ENCODE measurements around the gene AUH. TPM values are rescaled to one million over a fixed set of nuclear protein-coding genes. Genes with fewer than 3 reads are reported as not detected.

Gene AUH
- total RNA-seq, 4 donors from 2014 or later: 37.1 to 59.9 (median 49.7) TPM

DNA sequence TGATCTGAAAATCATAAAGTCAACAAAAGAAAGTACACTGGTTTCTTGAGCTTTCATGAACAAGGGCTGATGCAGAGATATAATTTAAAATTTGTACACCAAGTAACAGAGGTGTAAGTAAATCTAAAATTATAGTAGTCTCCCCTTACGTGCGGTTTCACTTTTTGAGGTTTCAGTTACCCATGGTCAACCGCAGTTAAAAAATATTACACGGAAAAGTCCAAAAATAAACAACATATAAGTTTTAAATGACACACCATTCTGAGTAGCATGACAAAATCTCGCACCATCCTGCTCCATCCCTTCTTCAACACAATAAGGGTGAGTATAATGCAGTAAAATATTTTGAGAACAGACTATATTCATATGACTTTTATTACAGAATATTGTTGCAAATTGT is 54.4 kb downstream of the AUH start:
- DNase-seq: no peak
- H3K36me3 ChIP-seq: no peaks in the 10 kb centered on the region
- no peak overlapping the region for H3K27ac ChIP-seq
- H3K27me3 ChIP-seq: no peaks in the 10 kb centered on the region
- TF ChIP-seq, protein P1, sequence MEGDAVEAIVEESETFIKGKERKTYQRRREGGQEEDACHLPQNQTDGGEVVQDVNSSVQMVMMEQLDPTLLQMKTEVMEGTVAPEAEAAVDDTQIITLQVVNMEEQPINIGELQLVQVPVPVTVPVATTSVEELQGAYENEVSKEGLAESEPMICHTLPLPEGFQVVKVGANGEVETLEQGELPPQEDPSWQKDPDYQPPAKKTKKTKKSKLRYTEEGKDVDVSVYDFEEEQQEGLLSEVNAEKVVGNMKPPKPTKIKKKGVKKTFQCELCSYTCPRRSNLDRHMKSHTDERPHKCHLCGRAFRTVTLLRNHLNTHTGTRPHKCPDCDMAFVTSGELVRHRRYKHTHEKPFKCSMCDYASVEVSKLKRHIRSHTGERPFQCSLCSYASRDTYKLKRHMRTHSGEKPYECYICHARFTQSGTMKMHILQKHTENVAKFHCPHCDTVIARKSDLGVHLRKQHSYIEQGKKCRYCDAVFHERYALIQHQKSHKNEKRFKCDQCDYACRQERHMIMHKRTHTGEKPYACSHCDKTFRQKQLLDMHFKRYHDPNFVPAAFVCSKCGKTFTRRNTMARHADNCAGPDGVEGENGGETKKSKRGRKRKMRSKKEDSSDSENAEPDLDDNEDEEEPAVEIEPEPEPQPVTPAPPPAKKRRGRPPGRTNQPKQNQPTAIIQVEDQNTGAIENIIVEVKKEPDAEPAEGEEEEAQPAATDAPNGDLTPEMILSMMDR (IDR thresholded peaks at IDR 0.05): no peak
- no peak for TF ChIP-seq POLR2A (IDR thresholded peaks at IDR 0.05)
- H3K4me1 ChIP-seq: peaks cover 0 to 7% (median 0%) of the 10 kb centered on the region in 4 donors
- no peak overlapping the region for H3K4me3 ChIP-seq
- no peaks in the 10 kb centered on the region for H3K9me3 ChIP-seq

DNA sequence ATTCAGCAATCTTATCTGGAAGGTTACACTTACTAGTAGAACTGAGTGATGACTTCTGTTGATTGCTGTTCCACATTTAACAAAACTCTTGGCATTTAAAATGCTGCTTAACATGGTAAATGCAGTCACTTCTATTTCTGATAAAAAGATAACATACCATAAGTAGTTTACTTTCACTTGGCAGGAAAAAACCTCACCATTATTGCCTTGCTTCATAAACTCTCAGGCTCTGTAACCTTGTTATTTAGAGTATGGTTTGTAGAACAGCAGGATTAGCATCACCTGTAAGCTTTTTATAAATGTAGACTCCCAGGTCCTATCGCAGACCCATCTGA is 55.5 kb downstream of the AUH start:
- Histone ChIP-seq H3K27me3 (no peaks in the 10 kb centered on the region), H3K36me3 (no peaks in the 10 kb centered on the region), H3K4me1 (peaks cover 0 to 10% (median 0%) of the 10 kb centered on the region in 4 donors), H3K27ac (no peak overlapping the region), H3K4me3 (no peak overlapping the region), H3K9me3 (no peaks in the 10 kb centered on the region)
- no peak for DNase-seq
- TF ChIP-seq POLR2A (IDR thresholded peaks at IDR 0.05): no peak
- TF ChIP-seq, protein P1 (IDR thresholded peaks at IDR 0.05): no peak

DNA sequence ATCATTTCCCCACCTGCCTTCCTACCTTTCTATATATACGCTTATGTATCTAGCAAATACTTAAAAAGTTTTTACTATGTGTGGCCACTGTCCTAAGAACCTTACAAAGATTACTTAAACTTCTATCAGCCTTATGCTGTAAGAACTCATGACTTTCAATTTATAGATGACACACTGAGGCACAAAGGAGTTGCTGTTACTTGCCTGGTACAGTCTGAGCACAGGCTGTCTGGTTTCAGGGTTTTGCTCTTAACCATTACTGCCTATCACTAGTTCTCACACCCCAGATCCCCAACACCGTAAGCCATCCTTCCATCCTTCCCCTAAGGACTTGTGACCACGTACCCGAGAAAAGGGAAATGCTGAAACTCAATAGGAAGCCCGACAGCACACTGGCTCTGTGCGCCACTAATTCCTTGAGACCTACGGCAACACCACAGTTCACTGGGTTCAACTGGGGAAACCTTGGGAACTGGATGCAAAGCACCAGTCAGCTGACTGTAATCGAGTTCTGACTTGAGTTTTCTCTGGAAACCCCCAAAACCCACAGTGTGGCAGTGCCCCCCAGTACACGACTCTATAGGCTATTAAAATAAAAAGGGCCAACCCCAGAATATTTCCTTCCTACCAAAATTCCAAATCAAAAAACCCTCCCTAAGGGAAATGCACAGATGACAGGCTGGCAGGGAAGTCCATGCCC is 56.0 kb downstream of the AUH start:
- no peak for DNase-seq
- Histone ChIP-seq H3K27ac (no peak overlapping the region), H3K4me1 (peaks cover 0 to 10% (median 0%) of the 10 kb centered on the region in 4 donors), H3K27me3 (no peaks in the 10 kb centered on the region), H3K36me3 (no peaks in the 10 kb centered on the region), H3K4me3 (no peak overlapping the region), H3K9me3 (no peaks in the 10 kb centered on the region)
- TF ChIP-seq, protein P1 (IDR thresholded peaks at IDR 0.05): no peak
- TF ChIP-seq POLR2A (IDR thresholded peaks at IDR 0.05): no peak

DNA sequence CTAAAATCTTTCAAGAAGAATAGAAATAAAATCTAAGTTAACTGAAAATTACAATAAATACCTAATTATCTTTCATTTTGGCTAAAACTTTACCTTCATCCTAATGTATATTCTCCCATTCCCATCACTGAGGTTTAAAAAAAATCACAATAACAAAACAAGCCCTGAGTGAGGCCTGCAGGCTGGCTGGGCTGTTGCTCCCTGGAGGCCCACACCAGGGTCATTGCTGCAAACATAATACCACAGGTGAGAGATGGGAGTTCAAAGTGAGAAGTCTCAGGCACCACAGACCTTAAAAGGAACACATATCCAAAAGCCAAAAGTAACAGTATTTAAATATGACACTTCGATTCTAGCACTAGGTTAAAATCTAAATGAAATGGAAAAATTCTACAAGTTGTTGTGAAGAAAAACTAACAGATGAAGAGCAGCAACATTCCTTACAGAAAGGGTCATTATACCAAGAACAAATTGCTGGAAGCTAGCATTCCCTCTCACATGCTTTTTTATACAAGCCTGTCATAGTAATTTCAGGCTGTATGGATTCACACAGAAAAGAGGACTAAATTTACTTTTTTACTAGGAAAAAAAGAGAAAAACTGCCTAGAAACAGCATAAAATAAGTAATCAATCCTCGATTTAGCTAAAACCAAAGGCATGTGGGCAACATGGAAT is 57.8 kb downstream of the AUH start:
- H3K9me3 ChIP-seq: no peaks in the 10 kb centered on the region
- H3K4me3 ChIP-seq: no peak overlapping the region
- no peaks in the 10 kb centered on the region for H3K36me3 ChIP-seq
- peaks cover 0 to 11% (median 0%) of the 10 kb centered on the region in 4 donors for H3K4me1 ChIP-seq
- TF ChIP-seq, protein P1 (IDR thresholded peaks at IDR 0.05): no peak
- TF ChIP-seq POLR2A (IDR thresholded peaks at IDR 0.05): no peak
- H3K27me3 ChIP-seq: no peaks in the 10 kb centered on the region
- H3K27ac ChIP-seq: peak overlapping the region in 1 of 4 donors; percentile 36
- DNase-seq: no peak

DNA sequence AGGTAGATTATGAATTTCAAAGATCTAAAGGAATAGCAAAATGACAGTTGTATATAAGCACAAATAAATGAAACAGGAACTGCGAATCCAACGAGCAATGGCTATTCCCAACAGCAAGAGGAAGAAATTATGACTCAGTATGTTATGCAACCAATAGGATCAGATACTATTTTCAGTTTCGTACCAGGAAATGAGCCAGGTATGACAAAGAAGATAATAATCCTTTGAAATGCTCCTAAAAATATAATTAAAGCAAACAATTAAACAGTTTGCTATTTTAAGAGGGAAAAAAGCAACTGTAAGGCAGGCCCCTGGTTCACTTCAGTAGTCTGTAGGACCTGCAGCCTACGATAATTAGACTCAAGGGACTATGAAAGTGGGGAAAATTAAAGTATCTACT is 58.9 kb downstream of the AUH start:
- Histone ChIP-seq H3K4me3 (no peak overlapping the region), H3K36me3 (no peaks in the 10 kb centered on the region), H3K9me3 (no peaks in the 10 kb centered on the region), H3K4me1 (peaks cover 0 to 15% (median 0%) of the 10 kb centered on the region in 4 donors), H3K27me3 (no peaks in the 10 kb centered on the region), H3K27ac (peak overlapping the region in 3 of 4 donors; percentile 13 to 36 (median 33))
- no peak for TF ChIP-seq POLR2A (IDR thresholded peaks at IDR 0.05)
- TF ChIP-seq, protein P1 (IDR thresholded peaks at IDR 0.05): no peak
- no peak for DNase-seq

Data from Peyer's patch (tissue), 4 donors.